PC-3 (cell line): ENCODE data around the gene UBALD2.

Experiments used
- CTCF ChIP-seq: fragments of 300-600 bp; sonication (generic); conservative IDR thresholded peaks from 2 replicates; pipeline ENCODE4 v1.5.1; 2017; ENCODE audit warnings: antibody characterized with exemption, low read depth, mild to moderate bottlenecking, low read length
- EZH2 ChIP-seq: fragments of 300-600 bp; sonication (generic); IDR thresholded peaks from one replicate; pipeline ENCODE4 v1.6.1; 2017; ENCODE audit warnings: antibody characterized with exemption, mild to moderate bottlenecking, low read length; ENCODE audit not compliant: unreplicated experiment
- EZH2phosphoT487 ChIP-seq: fragments of 300-600 bp; sonication (generic); IDR thresholded peaks from 2 replicates; pipeline ENCODE4 v1.6.1; 2018; ENCODE audit warnings: mild to moderate bottlenecking, antibody characterized with exemption, low read length, borderline replicate concordance

- TF ChIP-seq CTCF (no peak), EZH2phosphoT487 (no peak), EZH2 (no peak)
Observed at GRCh38 chr17:76272541-76273444, 7.6 kb downstream of the UBALD2 start.
